ENCODE data around the gene CRAMP1. TPM values are rescaled to one million over a fixed set of nuclear protein-coding genes. Genes with fewer than 3 reads are reported as not detected.

Gene CRAMP1
- polyA plus RNA-seq, 3 donors from 2014 or later = 1.4 to 11.5 (median 2.8) TPM

DNA sequence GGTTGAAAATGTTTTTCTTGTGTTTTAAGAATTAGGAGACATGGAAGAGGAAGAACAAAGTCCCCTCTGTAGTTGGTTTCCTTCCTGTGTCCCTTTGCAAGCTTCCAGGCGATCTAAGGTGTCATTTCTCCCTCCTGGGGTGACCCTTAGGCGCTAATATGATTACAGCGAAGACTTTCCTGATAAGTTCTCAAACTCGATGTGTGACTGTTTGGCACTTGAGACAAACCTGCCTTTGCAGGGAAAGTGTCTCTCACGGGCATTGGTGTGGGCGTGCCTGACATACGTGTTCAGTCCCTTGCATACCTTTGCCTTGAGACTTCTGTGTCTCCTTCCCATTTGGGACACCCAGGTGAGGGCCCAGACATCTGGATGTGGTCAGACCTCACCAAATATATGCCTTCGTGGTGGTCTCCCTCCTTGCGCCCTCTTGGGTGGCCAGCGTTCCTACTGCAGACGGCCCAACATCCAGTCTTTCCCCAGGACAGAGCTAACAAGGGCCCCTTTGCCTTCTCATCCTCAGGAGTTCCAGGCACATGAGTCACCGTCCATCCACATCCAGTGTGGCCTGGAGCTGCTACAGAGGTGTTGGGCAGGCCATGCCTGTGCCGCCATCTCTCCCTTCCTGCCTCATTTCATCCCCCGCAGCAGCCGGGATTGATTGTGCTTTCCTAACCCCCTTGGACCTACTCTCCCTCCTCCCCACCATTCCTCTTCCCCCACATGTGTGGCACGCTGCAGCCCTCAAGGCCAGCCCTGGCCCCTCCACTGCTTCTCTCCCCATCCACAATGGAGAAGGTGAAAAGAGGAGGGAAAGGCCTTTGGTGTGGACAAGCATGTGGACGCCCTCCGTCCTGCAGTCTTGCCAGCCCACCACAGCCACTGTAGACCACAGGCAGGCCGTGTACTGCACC lies 62.8 kb downstream of the CRAMP1 start:
- Mint-ChIP-seq H3K4me1 (peaks cover 12 to 22% of the 10 kb centered on the region in 2 donors), H3K36me3 (peaks cover 9 to 46% (median 10%) of the 10 kb centered on the region in 3 donors), H3K27ac (no peak overlapping the region), H3K9me3 (no peaks in the 10 kb centered on the region), H3K27me3 (ENCODE audit: low read depth in 3 of 3) (peaks cover 0 to 8% (median 3%) of the 10 kb centered on the region in 3 donors), H3K4me3 (no peak overlapping the region)
- no peak for DNase-seq

DNA sequence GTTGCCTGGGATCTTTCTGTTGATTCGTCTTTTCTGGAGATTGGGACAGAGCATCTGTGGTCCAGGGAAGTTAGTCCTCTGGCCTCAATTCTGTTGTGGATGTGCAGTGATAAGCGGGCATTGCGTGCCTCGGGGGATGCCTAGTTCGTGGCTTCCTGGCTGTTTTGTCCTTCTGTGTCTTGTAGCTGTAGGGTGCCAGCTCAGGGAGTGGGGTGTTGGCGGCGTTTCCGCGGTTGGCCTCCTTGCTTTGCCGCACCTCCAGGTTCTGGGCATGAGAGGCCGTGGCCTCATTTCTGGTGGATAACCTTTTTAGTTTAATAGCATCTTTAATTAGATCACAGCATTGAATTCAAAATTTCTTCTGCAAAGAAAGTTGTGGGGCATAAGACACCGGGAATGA lies 64.5 kb downstream of the CRAMP1 start:
- DNase-seq = no peak

DNA sequence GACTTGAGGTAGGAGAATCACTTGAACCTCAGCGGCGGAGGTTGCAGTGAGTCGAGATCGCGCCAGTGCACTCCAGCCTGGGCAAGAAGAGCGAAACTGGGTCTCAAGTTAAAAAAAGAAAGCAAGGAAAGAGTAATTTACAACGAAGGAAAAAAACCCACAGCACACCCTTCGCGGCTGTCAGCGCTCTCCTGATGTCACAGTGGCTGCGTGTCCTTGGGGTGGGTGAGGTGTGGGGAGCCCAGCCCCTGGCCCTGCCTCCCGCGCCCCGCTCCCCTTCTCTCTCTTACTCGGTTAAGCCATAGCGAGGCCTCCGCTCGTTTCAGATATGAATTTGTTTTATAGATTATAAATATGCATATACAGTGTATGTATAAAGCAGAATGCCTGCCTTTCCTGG lies 65.2 kb downstream of the CRAMP1 start:
- peak in 1 of 3 donors; percentile 12 for DNase-seq

More for the DNA sequence above, 64.5 kb downstream of the CRAMP1 start:
- Mint-ChIP-seq H3K27ac (peak overlapping the region; percentile 20 to 64 (median 52)), H3K36me3 (peaks cover 9 to 38% (median 10%) of the 10 kb centered on the region in 3 donors), H3K9me3 (no peaks in the 10 kb centered on the region), H3K4me3 (peak overlapping the region; percentile 21 to 78 (median 59)), H3K27me3 (ENCODE audit: low read depth in 3 of 3) (peaks cover 2 to 8% (median 3%) of the 10 kb centered on the region in 3 donors), H3K4me1 (peaks cover 15 to 31% of the 10 kb centered on the region in 2 donors)

DNA sequence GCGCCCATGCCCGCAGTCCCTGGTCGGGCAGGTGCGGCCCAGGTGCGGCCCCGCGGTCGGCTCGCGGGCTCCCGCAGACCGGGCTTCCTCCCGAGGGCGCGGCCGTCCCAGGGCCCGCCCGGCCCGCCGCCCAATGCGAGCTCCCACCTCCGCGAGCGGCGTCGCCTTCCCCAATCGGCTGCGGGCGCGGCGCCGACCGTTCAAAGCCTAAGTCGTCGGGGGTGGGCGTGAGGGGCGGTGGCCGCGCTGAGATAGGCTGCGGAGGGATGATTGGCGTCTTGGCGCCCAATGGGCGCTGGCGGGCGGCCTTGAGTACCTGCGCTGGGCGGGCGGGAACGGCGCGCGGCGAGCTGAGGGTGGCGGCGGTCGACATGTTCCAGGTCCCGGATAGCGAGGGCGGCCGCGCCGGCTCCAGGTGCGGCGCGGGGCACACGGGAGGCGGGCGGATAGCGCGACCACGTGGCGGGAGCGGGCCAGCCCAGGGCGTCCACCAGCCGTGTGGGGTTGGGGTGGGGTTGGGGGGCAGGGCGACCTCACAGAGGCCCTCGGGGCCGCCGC lies 65.9 kb downstream of the CRAMP1 start, which contains the start of gene JPT2:
JPT2 (plus strand) TSS at position 338 of the 558 bp plus-strand sequence; CDS start at position 372, 34 bp downstream.
- Mint-ChIP-seq H3K4me1 (peaks cover 15 to 32% of the 10 kb centered on the region in 2 donors), H3K9me3 (no peaks in the 10 kb centered on the region), H3K36me3 (peaks cover 5 to 25% (median 6%) of the 10 kb centered on the region in 3 donors), H3K27me3 (ENCODE audit: low read depth in 3 of 3) (peaks cover 2 to 8% (median 5%) of the 10 kb centered on the region in 3 donors), H3K4me3 (peak within 1 kb of the TSS; percentile 83 to 89 (median 88)), H3K27ac (peak within 1 kb of the TSS; percentile 55 to 84 (median 74))
- peak; percentile 92 to 93 (median 92) for DNase-seq

More for the DNA sequence above, 65.2 kb downstream of the CRAMP1 start:
- Mint-ChIP-seq H3K4me3 (peak overlapping the region; percentile 55 to 78 (median 60)), H3K36me3 (peaks cover 9 to 32% (median 10%) of the 10 kb centered on the region in 3 donors), H3K27ac (peak overlapping the region in 5 of 6 donors; percentile 20 to 83 (median 64)), H3K9me3 (no peaks in the 10 kb centered on the region), H3K4me1 (peaks cover 15 to 32% of the 10 kb centered on the region in 2 donors), H3K27me3 (ENCODE audit: low read depth in 3 of 3) (peaks cover 2 to 8% (median 5%) of the 10 kb centered on the region in 3 donors)

DNA sequence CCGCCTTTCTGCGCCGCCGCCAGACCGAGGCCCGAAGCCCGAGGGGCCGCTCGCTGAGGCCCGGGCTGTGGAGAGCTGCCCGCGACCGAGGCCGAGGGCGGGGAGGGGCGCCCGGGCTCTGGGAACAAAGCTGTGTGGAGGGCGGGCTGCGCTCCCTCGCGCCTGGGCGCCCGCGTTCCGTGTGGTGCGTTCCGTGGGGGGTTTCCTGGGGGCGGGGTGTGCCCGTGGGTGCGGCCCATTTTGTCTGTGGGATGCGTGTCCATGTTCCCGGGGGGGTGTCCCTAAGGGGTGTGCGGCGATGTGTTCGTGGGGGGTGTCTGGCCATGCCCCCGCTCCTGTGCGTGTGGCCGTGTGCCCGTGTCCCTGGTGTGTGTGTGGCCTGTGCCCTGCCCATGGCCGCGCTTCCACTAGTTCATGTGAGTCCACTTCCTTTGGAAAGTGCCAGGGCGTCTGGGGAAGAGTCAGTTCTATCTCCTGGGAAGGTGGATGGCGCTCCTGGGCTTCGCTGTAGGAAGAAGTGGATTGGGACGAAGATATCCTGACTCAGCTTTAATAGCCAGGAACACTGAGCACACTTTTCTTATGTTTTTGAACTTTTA lies 66.4 kb downstream of the CRAMP1 start:
- Mint-ChIP-seq H3K27me3 (ENCODE audit: low read depth in 3 of 3) (peaks cover 2 to 8% (median 5%) of the 10 kb centered on the region in 3 donors), H3K36me3 (peaks cover 0 to 19% (median 0%) of the 10 kb centered on the region in 3 donors), H3K4me1 (peaks cover 15 to 32% of the 10 kb centered on the region in 2 donors), H3K9me3 (no peaks in the 10 kb centered on the region), H3K4me3 (peak overlapping the region; percentile 83 to 89 (median 88)), H3K27ac (peak overlapping the region; percentile 55 to 84 (median 74))
- no peak for DNase-seq

DNA sequence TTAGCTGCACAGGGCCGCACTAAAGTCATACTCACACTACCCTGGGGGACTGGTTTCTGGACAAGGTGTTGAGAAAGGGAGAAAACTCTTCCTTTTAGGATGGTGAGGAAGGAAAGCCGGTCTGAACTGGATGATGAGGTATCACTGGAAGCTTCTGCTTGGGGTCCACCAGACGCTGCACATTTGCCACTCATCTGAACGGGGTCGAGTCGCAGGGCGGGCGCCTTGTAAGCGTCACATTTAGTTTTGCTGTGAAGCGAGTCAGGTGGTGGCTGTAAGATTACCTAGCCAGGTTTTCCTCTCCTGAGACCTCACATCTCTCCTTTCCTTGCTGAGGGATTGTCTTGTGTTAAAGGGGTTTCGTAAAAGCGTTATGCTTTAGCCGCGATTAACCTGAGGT lies 68.2 kb downstream of the CRAMP1 start:
- Mint-ChIP-seq H3K9me3 (no peaks in the 10 kb centered on the region), H3K4me1 (peaks cover 15 to 32% of the 10 kb centered on the region in 2 donors), H3K27ac (peak overlapping the region in 1 of 6 donors; percentile 19), H3K4me3 (peak overlapping the region in 3 of 5 donors; percentile 16 to 33 (median 21)), H3K27me3 (ENCODE audit: low read depth in 3 of 3) (peaks cover 2 to 5% (median 5%) of the 10 kb centered on the region in 3 donors), H3K36me3 (peaks cover 0 to 7% (median 0%) of the 10 kb centered on the region in 3 donors)
- no peak for DNase-seq

DNA sequence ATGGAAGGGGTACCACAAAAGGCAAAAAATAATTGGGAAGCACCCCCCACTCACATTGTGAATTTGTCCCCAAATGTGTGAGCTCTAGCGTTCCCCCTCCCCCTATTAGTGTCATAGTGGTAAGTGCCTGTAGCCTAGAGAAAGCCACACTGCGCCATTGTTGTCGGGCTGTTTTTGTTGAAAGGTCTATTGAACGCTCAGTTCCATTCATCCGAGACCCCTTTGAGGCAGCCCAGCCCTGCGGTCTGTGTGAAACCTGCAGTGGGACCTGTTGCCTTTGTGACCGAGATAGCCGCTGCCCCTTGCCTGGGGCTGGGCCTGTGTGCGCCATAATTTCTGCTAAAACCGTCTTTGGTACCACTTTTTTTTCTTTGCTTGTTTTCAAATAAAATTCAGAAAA lies 68.9 kb downstream of the CRAMP1 start:
- peaks cover 0 to 8% (median 0%) of the 10 kb centered on the region in 3 donors for H3K36me3 Mint-ChIP-seq
- peak overlapping the region in 3 of 5 donors; percentile 16 to 58 (median 21) for H3K4me3 Mint-ChIP-seq
- peaks cover 15 to 32% of the 10 kb centered on the region in 2 donors for H3K4me1 Mint-ChIP-seq
- H3K9me3 Mint-ChIP-seq = no peaks in the 10 kb centered on the region
- H3K27ac Mint-ChIP-seq = peak overlapping the region in 1 of 6 donors; percentile 40
- DNase-seq = no peak
- peaks cover 2 to 5% (median 5%) of the 10 kb centered on the region in 3 donors for H3K27me3 Mint-ChIP-seq (ENCODE audit: low read depth in 3 of 3)

DNA sequence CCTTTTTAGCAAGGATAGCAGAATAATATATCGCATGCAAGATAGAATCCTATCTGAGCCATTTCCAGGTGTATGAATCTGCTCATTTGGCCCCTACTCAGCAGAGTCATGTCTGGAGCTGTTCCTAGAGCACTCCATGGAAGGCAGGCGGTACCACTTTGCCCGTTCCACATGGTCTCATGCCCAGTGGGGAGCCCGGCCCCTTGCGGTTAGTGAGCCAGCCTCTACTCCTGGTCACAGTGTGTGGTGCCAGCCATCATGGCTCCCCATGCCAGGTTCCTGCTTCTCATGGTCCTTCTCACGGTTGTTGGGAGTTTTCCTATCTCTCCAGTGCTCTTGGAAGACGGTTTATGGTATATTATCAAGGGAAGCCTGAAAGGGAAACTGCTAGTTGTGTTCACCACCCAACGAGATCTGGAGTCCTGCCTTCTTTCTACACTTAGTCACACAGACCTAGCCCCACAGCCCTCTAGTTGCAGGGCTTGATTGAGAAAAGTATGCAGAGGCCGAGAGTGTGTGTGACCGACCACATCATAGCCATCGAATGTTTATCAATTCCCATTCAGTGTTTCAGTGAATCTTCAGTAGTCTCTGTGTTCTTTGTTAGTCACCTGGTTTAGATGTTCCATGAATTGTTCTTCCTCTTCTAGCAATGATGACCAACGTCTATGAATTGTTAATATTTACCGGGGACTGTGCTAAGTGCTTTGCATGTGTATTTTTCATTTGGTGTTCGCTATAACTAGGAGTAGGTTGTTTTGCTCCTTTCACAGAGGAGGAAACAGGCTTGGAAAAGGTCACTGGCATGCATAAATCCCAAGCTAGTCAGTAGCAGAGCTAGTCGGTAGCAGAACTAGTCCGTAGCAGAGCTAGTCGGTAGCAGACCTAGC lies 75.5 kb downstream of the CRAMP1 start:
- no peak for DNase-seq
- H3K27ac Mint-ChIP-seq = no peak overlapping the region
- H3K36me3 Mint-ChIP-seq = peaks cover 14 to 22% (median 15%) of the 10 kb centered on the region in 3 donors
- H3K4me3 Mint-ChIP-seq = no peak overlapping the region
- no peaks in the 10 kb centered on the region for H3K4me1 Mint-ChIP-seq
- no peaks in the 10 kb centered on the region for H3K9me3 Mint-ChIP-seq
- H3K27me3 Mint-ChIP-seq (ENCODE audit: low read depth in 3 of 3) = peaks cover 0 to 2% (median 0%) of the 10 kb centered on the region in 3 donors

DNA sequence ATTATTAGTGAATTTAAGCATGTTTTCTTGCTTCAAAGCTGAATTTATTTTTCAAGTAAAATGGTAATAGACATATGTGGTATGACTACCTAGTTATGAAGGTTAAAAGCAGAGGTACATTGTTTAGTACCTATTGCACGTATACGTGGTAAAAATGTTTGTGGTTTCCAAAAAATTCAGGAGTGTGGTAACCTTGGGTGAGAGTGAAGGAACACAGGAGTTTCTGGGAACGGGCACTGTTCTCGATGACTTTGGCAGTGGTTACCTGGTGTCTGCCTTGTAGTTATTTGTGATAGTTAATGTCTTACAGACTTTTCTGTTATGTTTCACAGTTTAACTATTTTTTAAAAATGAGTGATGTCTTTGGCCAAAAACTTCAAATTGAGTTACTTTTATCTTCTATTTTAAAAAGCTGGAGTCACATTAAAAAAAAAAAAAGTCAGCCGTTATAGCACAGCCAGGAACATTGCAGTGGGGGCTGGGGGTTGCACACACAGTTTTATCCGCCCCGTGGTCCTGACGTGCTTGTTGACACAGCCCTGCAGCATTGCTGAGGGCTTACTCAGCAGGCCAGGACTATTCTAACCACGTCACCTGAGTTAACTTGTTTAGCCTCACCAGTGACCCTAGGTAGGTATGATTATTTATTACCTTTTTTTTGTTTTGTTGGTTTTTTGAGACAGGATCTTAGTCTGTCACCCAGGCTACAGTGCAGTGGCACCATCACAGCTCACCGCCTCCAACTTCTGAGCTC lies 76.8 kb downstream of the CRAMP1 start:
- H3K27me3 Mint-ChIP-seq (ENCODE audit: low read depth in 3 of 3) = peaks cover 0 to 2% (median 0%) of the 10 kb centered on the region in 3 donors
- no peaks in the 10 kb centered on the region for H3K4me1 Mint-ChIP-seq
- H3K9me3 Mint-ChIP-seq = no peaks in the 10 kb centered on the region
- H3K4me3 Mint-ChIP-seq = no peak overlapping the region
- H3K36me3 Mint-ChIP-seq = peaks cover 15 to 33% (median 17%) of the 10 kb centered on the region in 3 donors
- H3K27ac Mint-ChIP-seq = peak overlapping the region in 1 of 6 donors; percentile 7
- DNase-seq = no peak

DNA sequence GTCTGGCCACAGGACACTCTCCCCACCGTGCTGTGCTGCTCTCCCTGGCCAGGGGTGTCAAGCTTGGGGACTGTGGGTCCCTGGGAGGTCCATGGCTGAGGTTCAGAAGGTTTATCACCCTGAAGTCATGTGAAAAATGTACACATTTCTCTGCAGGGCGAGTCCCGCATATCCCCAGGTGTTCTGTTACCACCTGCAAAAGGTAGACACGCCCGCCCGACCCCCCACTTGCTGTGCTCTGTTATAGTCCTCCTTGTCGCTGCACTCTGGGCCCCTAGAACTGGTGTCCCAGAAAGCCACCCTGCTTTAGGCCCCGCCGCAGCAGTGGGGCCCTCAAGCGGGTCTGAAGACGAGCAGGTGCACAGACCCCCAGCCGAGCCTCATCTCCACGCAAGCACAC lies 77.7 kb downstream of the CRAMP1 start:
- no peak for DNase-seq
- Mint-ChIP-seq H3K4me3 (no peak overlapping the region), H3K4me1 (no peaks in the 10 kb centered on the region), H3K9me3 (no peaks in the 10 kb centered on the region), H3K36me3 (peaks cover 15 to 35% (median 17%) of the 10 kb centered on the region in 3 donors), H3K27ac (no peak overlapping the region), H3K27me3 (ENCODE audit: low read depth in 3 of 3) (peaks cover 0 to 2% (median 0%) of the 10 kb centered on the region in 3 donors)

DNA sequence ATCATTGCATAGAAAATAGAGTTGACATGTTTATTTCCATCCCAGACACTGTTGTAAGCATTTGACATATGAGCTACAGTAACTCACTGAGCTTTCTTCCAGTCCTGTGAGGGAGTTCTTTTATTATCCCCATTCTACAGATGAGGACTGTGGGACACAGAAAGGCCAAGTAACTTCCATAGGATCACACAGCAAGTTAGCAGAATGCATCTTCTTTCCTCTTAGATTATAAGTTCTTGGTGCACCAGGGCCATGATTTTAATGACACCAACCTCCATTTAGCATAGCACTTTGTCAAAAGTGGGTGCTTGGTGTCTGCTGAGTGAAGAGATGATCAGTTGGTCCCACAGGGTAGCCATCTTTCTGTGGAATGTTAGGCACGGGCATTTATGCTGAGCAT lies 78.7 kb downstream of the CRAMP1 start:
- H3K4me3 Mint-ChIP-seq = no peak overlapping the region
- H3K9me3 Mint-ChIP-seq = no peaks in the 10 kb centered on the region
- peaks cover 0 to 2% (median 0%) of the 10 kb centered on the region in 3 donors for H3K27me3 Mint-ChIP-seq (ENCODE audit: low read depth in 3 of 3)
- DNase-seq = no peak
- no peak overlapping the region for H3K27ac Mint-ChIP-seq
- no peaks in the 10 kb centered on the region for H3K4me1 Mint-ChIP-seq
- peaks cover 15 to 32% (median 17%) of the 10 kb centered on the region in 3 donors for H3K36me3 Mint-ChIP-seq

DNA sequence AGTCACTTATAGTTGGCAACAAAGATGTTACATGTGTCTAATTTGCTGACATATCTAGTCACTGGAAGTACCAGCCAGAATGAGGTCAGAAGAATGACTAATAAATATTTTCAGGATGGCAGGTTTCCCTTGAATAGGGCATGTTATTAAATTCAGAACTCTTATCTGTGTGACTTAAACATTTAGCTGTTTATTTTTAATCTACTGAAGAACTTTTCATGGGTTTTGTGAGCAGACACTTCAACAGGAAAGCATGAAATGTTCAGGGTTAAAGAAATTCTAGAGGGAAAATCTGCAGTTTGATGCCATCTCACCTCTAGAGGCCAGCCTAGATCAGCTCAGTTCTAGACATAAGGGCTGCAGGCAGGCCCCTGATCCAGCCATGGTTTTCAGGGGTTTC lies 79.1 kb downstream of the CRAMP1 start:
- DNase-seq = no peak
- H3K9me3 Mint-ChIP-seq = no peaks in the 10 kb centered on the region
- H3K27me3 Mint-ChIP-seq (ENCODE audit: low read depth in 3 of 3) = peaks cover 0 to 2% (median 0%) of the 10 kb centered on the region in 3 donors
- H3K27ac Mint-ChIP-seq = no peak overlapping the region
- H3K4me3 Mint-ChIP-seq = no peak overlapping the region
- peaks cover 15 to 31% (median 17%) of the 10 kb centered on the region in 3 donors for H3K36me3 Mint-ChIP-seq
- H3K4me1 Mint-ChIP-seq = no peaks in the 10 kb centered on the region
